GDM1 (cell line): Measurements from ENCODE around the gene HAGHL.

Source experiments
- DNase-seq: peaks from one replicate; lab custom pipeline; 2025; lab: John Stamatoyannopoulos, UW

Gene HAGHL

DNA sequence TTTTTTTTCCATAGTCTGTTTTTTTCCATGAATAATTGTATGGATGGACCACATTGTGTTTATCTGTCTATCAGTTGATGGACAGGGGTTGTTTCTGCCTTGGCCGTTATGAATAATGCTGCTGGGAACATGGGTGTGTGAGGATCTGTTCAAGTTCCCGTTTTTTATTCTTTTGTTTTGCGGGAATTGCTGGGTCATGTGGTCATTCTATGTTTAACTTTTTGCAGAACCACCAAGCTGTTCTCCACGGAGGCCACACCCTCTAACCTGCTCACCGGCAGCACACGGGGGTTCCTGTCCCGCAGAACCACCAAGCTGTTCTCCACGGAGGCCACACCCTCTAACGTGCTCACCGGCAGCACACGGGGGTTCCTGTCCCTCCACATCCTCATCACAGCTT is 27.8 kb downstream of the HAGHL start:
- peak; percentile 65 for DNase-seq

GRCh38 chr16:756428-756827 is 29.5 kb downstream of the HAGHL start:
- DNase-seq, result no peak

DNA sequence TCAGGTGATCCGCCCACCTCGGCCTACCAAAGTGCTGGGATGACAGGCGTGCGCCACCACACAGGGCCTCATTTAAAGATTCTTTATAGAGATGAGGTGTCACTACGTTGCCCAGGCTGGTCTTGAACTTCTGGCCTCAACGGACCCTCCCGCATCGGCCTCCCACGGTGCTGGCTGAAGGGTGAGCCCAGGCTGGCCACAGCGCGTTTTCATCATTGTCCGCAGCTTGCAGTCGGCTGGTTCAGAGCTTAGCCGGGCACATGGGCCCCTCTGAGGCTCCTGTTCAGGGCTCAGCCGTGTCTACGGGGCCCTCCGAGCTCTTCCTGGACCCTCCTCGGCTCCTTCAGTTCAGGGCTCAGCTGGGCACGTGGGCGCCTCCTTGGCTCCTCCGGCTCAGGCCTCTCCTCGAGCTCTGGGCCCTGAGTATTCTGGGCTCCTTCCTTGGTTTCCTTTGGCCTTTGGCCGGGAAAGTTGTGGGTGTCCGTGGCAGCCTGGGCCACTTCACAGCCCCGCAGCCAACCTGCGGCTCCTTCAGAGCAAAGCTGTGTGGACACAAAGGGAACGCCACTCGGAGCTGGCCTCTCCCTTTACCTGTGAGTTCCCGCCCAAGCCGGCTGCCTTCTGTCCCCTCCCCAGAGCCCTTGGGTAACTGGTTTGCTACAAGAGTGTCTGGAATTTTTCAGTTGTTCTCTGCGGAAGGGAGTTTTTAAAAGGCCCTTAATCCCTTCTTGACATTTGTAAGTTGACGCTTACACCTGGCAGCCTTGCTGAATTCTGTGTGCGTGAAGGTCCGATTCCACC is 32.4 kb downstream of the HAGHL start:
- DNase-seq, result no peak

- no peak for DNase-seq
Observed at GRCh38 chr16:760065-760464, 33.2 kb downstream of the HAGHL start.

GRCh38 chr16:760545-761343 is 33.8 kb downstream of the HAGHL start, which contains the start of gene MSLN:
MSLN (plus strand) TSS chr16:760734; CDS start chr16:762681, 1,947 bp downstream.
- no peak for DNase-seq

- no peak for DNase-seq
Observed at GRCh38 chr16:761625-762513, 35.0 kb downstream of the HAGHL start.

DNA sequence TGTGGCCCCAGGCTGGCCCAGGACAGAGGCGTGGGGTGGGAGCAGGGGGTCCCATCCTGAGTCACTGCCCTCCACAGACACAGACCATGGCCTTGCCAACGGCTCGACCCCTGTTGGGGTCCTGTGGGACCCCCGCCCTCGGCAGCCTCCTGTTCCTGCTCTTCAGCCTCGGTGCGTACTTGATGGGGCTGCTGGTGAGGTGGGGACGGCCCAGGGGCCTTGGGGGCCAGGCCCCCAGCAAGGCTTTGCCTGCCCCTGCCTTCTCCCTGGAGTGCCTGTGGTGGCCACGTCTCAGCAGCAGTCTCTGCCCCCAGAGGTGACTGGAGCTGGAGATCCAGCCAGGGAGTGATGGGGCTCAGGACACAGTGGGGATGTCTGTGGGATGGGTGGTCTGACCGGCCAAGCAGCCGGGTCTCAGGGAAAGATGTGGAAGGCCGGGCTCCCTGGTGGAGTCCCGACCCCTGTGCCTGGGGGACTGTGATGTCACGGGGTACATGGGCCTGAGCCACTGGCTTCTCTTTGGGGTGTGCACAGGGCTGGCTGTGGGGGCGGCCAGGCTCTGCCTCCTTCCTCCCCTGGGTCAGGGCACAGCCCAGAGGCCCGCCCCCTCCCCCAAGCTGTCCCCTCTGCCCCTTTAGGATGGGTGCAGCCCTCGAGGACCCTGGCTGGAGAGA is 35.8 kb downstream of the HAGHL start:
- DNase-seq, result no peak

DNA sequence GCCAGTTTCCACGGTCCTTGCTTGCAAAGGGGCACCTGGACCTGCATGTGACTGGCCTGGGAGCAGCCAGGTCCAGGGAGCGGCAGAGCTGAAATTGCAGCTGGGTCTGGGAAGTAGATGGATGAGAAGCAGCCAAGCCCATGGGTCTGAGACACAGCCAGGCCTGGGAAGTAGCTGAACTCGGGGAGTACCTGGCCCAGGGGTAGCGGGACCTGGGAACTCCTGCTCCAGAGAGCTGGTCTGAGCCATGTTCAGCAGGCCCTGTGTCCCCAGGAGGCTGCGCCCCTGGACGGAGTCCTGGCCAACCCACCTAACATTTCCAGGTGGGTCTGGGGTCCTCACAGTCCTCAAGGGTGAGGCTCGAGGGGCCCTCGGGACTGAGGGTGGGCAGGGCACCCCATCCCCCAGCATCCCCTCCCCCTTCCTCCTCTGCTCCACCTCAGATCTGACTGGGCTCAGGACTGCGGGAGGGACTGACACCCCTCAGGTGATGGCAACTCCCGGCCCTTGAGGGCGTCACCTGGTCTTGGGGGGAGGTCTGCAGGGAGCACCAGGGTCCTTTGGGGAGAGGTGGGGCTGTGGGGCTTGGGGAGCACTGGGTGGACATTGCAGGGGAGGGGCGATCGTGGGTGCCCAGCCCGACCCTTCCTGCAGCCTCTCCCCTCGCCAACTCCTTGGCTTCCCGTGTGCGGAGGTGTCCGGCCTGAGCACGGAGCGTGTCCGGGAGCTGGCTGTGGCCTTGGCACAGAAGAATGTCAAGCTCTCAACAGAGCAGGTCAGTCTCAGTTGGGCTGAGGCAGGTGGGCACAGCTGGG is 36.7 kb downstream of the HAGHL start:
- no peak for DNase-seq

DNA sequence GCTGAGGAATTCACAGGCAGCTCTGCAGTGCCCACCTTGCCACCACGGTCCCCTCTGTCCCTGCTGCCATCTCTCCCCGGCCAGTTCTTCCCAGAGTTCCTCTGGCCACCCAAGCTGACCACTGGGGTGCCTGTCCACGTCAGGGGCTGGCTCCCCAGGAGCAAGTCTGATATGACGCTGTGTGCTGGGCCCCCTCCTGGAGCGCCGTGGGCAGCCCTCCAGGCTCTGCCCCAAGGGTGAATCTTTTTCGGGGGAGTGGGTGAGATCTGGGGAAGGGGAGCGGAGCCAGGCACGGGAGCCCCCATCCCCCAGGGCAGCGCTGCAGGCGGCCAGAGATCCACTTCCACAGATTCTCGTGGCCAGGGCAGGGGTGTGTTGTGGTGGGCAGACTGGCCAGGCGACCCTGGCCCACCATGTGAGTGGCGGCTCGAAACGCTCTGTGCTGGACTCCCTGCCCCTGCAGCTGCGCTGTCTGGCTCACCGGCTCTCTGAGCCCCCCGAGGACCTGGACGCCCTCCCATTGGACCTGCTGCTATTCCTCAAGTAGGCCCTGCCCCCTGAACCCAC is 37.4 kb downstream of the HAGHL start:
- DNase-seq, result no peak

GRCh38 chr16:764848-765487 is 38.1 kb downstream of the HAGHL start:
- no peak for DNase-seq

- no peak for DNase-seq
Observed at GRCh38 chr16:765488-765865, 38.6 kb downstream of the HAGHL start.

GRCh38 chr16:766008-766819 is 39.3 kb downstream of the HAGHL start:
- DNase-seq, result no peak

- no peak for DNase-seq
Observed at GRCh38 chr16:766820-767640, 40.1 kb downstream of the HAGHL start.

DNA sequence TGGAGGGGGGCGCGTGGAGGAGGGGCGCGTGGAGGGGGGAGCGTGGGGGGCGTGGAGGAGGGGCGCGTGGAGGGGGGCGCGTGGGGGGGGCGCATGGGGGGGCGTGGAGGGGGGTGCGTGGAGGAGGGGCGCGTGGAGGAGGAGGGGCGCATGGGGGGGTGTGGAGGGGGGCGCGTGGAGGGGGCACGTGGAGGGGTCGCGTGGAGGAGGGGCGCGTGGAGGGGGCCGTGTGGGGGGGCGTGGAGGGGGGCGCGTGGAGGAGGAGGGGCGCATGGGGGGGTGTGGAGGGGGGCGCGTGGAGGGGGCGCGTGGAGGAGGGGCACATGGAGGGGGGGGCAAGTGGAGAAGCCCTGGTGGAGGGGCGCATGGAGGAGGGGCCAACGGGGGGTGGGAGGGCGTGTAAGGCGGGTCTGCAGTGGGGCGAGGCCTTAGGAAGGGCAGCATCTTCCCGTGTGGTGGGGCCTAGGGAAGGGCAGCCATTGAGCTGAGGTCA is 40.9 kb downstream of the HAGHL start:
- DNase-seq, result no peak

- no peak for DNase-seq
Observed at GRCh38 chr16:768428-768827, 41.5 kb downstream of the HAGHL start.

DNA sequence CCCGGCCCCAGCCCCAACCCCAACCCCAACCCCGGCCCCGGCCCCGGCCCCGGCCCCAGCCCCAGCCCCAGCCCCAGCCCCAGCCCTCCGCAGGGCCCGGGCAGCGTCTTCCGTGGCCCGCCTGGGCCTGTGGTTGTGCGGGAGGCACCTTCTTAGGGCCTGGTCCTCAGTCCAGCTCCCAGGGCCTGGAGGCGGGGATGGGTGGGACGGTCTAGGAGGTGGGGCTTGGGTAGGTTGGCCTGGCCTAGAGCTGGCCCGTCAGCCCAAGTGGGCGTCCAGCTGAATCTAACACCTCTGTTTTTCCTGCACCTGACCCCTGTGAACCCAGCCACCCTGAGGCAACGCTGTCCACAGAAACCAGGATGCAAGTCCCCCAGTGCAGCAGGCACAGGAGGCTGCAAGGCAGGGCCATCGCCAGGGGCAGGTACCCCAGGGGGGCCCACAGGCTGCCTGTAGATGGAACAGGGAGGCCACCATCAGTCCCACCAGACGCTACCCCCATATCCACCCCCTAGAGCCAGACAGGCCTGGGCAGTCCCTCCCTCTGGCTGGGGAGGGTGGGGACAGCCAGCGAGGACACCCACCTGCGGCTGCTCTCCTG is 42.4 kb downstream of the HAGHL start:
- no peak for DNase-seq

GRCh38 chr16:769934-770333 is 43.0 kb downstream of the HAGHL start:
- DNase-seq, result no peak

- no peak for DNase-seq
Observed at GRCh38 chr16:770411-770810, 43.5 kb downstream of the HAGHL start.
